ENCODE results near the gene GNAQ.

GNAQ gene

GRCh38 chr9:78049484-78049883, 17.9 kb upstream of the GNAQ start:
- Histone ChIP-seq H3K36me3 (ENCODE audit: control insufficient read depth in 5 of 5, insufficient read depth in 5 of 5, low read length in 5 of 5) (no peaks in the 10 kb centered on the region), H3K9ac (ENCODE audit: low read length in 5 of 5) (no peak overlapping the region), H3K27ac (ENCODE audit: low read depth, low read length) (no peak overlapping the region), H3K4me3 (ENCODE audit: low read depth in 1 of 5, low read length in 5 of 5) (no peak overlapping the region), H3K9me3 (ENCODE audit: control insufficient read depth in 5 of 5, low read length in 5 of 5) (no peaks in the 10 kb centered on the region), H3K4me1 (ENCODE audit: control insufficient read depth in 5 of 5, insufficient read depth in 5 of 5, low read length in 5 of 5) (peaks cover 0 to 5% (median 0%) of the 10 kb centered on the region in 5 donors), H3K27me3 (ENCODE audit: control insufficient read depth in 5 of 5, insufficient read depth in 4 of 5, low read length in 5 of 5) (no peaks in the 10 kb centered on the region)

- Histone ChIP-seq H3K36me3 (ENCODE audit: control insufficient read depth in 5 of 5, insufficient read depth in 5 of 5, low read length in 5 of 5) (no peaks in the 10 kb centered on the region), H3K4me3 (ENCODE audit: low read depth in 1 of 5, low read length in 5 of 5) (no peak overlapping the region), H3K9me3 (ENCODE audit: control insufficient read depth in 5 of 5, low read length in 5 of 5) (no peaks in the 10 kb centered on the region), H3K4me1 (ENCODE audit: control insufficient read depth in 5 of 5, insufficient read depth in 5 of 5, low read length in 5 of 5) (no peaks in the 10 kb centered on the region), H3K27ac (ENCODE audit: low read depth, low read length) (no peak overlapping the region), H3K27me3 (ENCODE audit: control insufficient read depth in 5 of 5, insufficient read depth in 4 of 5, low read length in 5 of 5) (no peaks in the 10 kb centered on the region), H3K9ac (ENCODE audit: low read length in 5 of 5) (no peak overlapping the region)
Measured at GRCh38 chr9:78047106-78047505, 15.5 kb upstream of the GNAQ start.

GRCh38 chr9:78046112-78046511, 14.5 kb upstream of the GNAQ start:
- no peaks in the 10 kb centered on the region for H3K9me3 ChIP-seq (ENCODE audit: control insufficient read depth in 5 of 5, low read length in 5 of 5)
- no peak overlapping the region for H3K9ac ChIP-seq (ENCODE audit: low read length in 5 of 5)
- no peaks in the 10 kb centered on the region for H3K36me3 ChIP-seq (ENCODE audit: control insufficient read depth in 5 of 5, insufficient read depth in 5 of 5, low read length in 5 of 5)
- H3K27ac ChIP-seq (ENCODE audit: low read depth, low read length) = no peak overlapping the region
- no peak overlapping the region for H3K4me3 ChIP-seq (ENCODE audit: low read depth in 1 of 5, low read length in 5 of 5)
- no peaks in the 10 kb centered on the region for H3K27me3 ChIP-seq (ENCODE audit: control insufficient read depth in 5 of 5, insufficient read depth in 4 of 5, low read length in 5 of 5)
- H3K4me1 ChIP-seq (ENCODE audit: control insufficient read depth in 5 of 5, insufficient read depth in 5 of 5, low read length in 5 of 5) = no peaks in the 10 kb centered on the region

GRCh38 chr9:78044886-78045285, 13.3 kb upstream of the GNAQ start:
- Histone ChIP-seq H3K9ac (ENCODE audit: low read length in 5 of 5) (no peak overlapping the region), H3K27me3 (ENCODE audit: control insufficient read depth in 5 of 5, insufficient read depth in 4 of 5, low read length in 5 of 5) (no peaks in the 10 kb centered on the region), H3K4me1 (ENCODE audit: control insufficient read depth in 5 of 5, insufficient read depth in 5 of 5, low read length in 5 of 5) (no peaks in the 10 kb centered on the region), H3K9me3 (ENCODE audit: control insufficient read depth in 5 of 5, low read length in 5 of 5) (no peaks in the 10 kb centered on the region), H3K36me3 (ENCODE audit: control insufficient read depth in 5 of 5, insufficient read depth in 5 of 5, low read length in 5 of 5) (no peaks in the 10 kb centered on the region), H3K4me3 (ENCODE audit: low read depth in 1 of 5, low read length in 5 of 5) (no peak overlapping the region), H3K27ac (ENCODE audit: low read depth, low read length) (no peak overlapping the region)

GRCh38 chr9:78044189-78044588, 12.6 kb upstream of the GNAQ start:
- no peak overlapping the region for H3K9ac ChIP-seq (ENCODE audit: low read length in 5 of 5)
- H3K27me3 ChIP-seq (ENCODE audit: control insufficient read depth in 5 of 5, insufficient read depth in 4 of 5, low read length in 5 of 5) = no peaks in the 10 kb centered on the region
- peaks cover 0 to 2% (median 0%) of the 10 kb centered on the region in 5 donors for H3K4me1 ChIP-seq (ENCODE audit: control insufficient read depth in 5 of 5, insufficient read depth in 5 of 5, low read length in 5 of 5)
- H3K27ac ChIP-seq (ENCODE audit: low read depth, low read length) = no peak overlapping the region
- H3K4me3 ChIP-seq (ENCODE audit: low read depth in 1 of 5, low read length in 5 of 5) = no peak overlapping the region
- H3K36me3 ChIP-seq (ENCODE audit: control insufficient read depth in 5 of 5, insufficient read depth in 5 of 5, low read length in 5 of 5) = no peaks in the 10 kb centered on the region
- H3K9me3 ChIP-seq (ENCODE audit: control insufficient read depth in 5 of 5, low read length in 5 of 5) = no peaks in the 10 kb centered on the region

- Histone ChIP-seq H3K36me3 (ENCODE audit: control insufficient read depth in 5 of 5, insufficient read depth in 5 of 5, low read length in 5 of 5) (no peaks in the 10 kb centered on the region), H3K4me3 (ENCODE audit: low read depth in 1 of 5, low read length in 5 of 5) (no peak overlapping the region), H3K9me3 (ENCODE audit: control insufficient read depth in 5 of 5, low read length in 5 of 5) (no peaks in the 10 kb centered on the region), H3K27me3 (ENCODE audit: control insufficient read depth in 5 of 5, insufficient read depth in 4 of 5, low read length in 5 of 5) (no peaks in the 10 kb centered on the region), H3K27ac (ENCODE audit: low read depth, low read length) (no peak overlapping the region), H3K4me1 (ENCODE audit: control insufficient read depth in 5 of 5, insufficient read depth in 5 of 5, low read length in 5 of 5) (peaks cover 0 to 10% (median 0%) of the 10 kb centered on the region in 5 donors), H3K9ac (ENCODE audit: low read length in 5 of 5) (no peak overlapping the region)
Measured at GRCh38 chr9:78041971-78042370, 10.4 kb upstream of the GNAQ start.

- Histone ChIP-seq H3K4me3 (ENCODE audit: low read depth in 1 of 5, low read length in 5 of 5) (no peak overlapping the region), H3K4me1 (ENCODE audit: control insufficient read depth in 5 of 5, insufficient read depth in 5 of 5, low read length in 5 of 5) (peaks cover 0 to 10% (median 0%) of the 10 kb centered on the region in 5 donors), H3K9me3 (ENCODE audit: control insufficient read depth in 5 of 5, low read length in 5 of 5) (no peaks in the 10 kb centered on the region), H3K27ac (ENCODE audit: low read depth, low read length) (no peak overlapping the region), H3K9ac (ENCODE audit: low read length in 5 of 5) (no peak overlapping the region), H3K36me3 (ENCODE audit: control insufficient read depth in 5 of 5, insufficient read depth in 5 of 5, low read length in 5 of 5) (no peaks in the 10 kb centered on the region), H3K27me3 (ENCODE audit: control insufficient read depth in 5 of 5, insufficient read depth in 4 of 5, low read length in 5 of 5) (no peaks in the 10 kb centered on the region)
Measured at GRCh38 chr9:78040726-78041125, 9.1 kb upstream of the GNAQ start.

- H3K4me3 ChIP-seq (ENCODE audit: low read depth in 1 of 5, low read length in 5 of 5) = no peak overlapping the region
- peaks cover 0 to 24% (median 5%) of the 10 kb centered on the region in 5 donors for H3K4me1 ChIP-seq (ENCODE audit: control insufficient read depth in 5 of 5, insufficient read depth in 5 of 5, low read length in 5 of 5)
- H3K9me3 ChIP-seq (ENCODE audit: control insufficient read depth in 5 of 5, low read length in 5 of 5) = no peaks in the 10 kb centered on the region
- H3K27me3 ChIP-seq (ENCODE audit: control insufficient read depth in 5 of 5, insufficient read depth in 4 of 5, low read length in 5 of 5) = no peaks in the 10 kb centered on the region
- no peak overlapping the region for H3K27ac ChIP-seq (ENCODE audit: low read depth, low read length)
- H3K9ac ChIP-seq (ENCODE audit: low read length in 5 of 5) = no peak overlapping the region
- no peaks in the 10 kb centered on the region for H3K36me3 ChIP-seq (ENCODE audit: control insufficient read depth in 5 of 5, insufficient read depth in 5 of 5, low read length in 5 of 5)
Measured at GRCh38 chr9:78038620-78039300, 7.1 kb upstream of the GNAQ start.

- H3K9ac ChIP-seq (ENCODE audit: low read length in 5 of 5) = peak overlapping the region in 2 of 5 donors; percentile 11 to 31
- peak overlapping the region; percentile 32 for H3K27ac ChIP-seq (ENCODE audit: low read depth, low read length)
- H3K4me3 ChIP-seq (ENCODE audit: low read depth in 1 of 5, low read length in 5 of 5) = peak overlapping the region in 1 of 5 donors; percentile 13
- H3K36me3 ChIP-seq (ENCODE audit: control insufficient read depth in 5 of 5, insufficient read depth in 5 of 5, low read length in 5 of 5) = no peaks in the 10 kb centered on the region
- peaks cover 0 to 36% (median 10%) of the 10 kb centered on the region in 5 donors for H3K4me1 ChIP-seq (ENCODE audit: control insufficient read depth in 5 of 5, insufficient read depth in 5 of 5, low read length in 5 of 5)
- no peaks in the 10 kb centered on the region for H3K9me3 ChIP-seq (ENCODE audit: control insufficient read depth in 5 of 5, low read length in 5 of 5)
- H3K27me3 ChIP-seq (ENCODE audit: control insufficient read depth in 5 of 5, insufficient read depth in 4 of 5, low read length in 5 of 5) = no peaks in the 10 kb centered on the region
Measured at GRCh38 chr9:78035383-78035993, 3.9 kb upstream of the GNAQ start.

GRCh38 chr9:78033870-78034269, 2.3 kb upstream of the GNAQ start:
- H3K27ac ChIP-seq (ENCODE audit: low read depth, low read length) = no peak overlapping the region
- peaks cover under 1 to 45% (median 26%) of the 10 kb centered on the region in 5 donors for H3K4me1 ChIP-seq (ENCODE audit: control insufficient read depth in 5 of 5, insufficient read depth in 5 of 5, low read length in 5 of 5)
- H3K36me3 ChIP-seq (ENCODE audit: control insufficient read depth in 5 of 5, insufficient read depth in 5 of 5, low read length in 5 of 5) = no peaks in the 10 kb centered on the region
- H3K27me3 ChIP-seq (ENCODE audit: control insufficient read depth in 5 of 5, insufficient read depth in 4 of 5, low read length in 5 of 5) = no peaks in the 10 kb centered on the region
- no peak overlapping the region for H3K9ac ChIP-seq (ENCODE audit: low read length in 5 of 5)
- H3K4me3 ChIP-seq (ENCODE audit: low read depth in 1 of 5, low read length in 5 of 5) = no peak overlapping the region
- no peaks in the 10 kb centered on the region for H3K9me3 ChIP-seq (ENCODE audit: control insufficient read depth in 5 of 5, low read length in 5 of 5)
